GM20000 (cell line): ENCODE data around the gene FBN2.

Experiments
- DNase-seq: peaks from one replicate; pipeline ENCODE4 v3.0.0; 2012; ENCODE audit warnings: low spot score
- CTCF ChIP-seq: IDR thresholded peaks from 2 replicates; pipeline ENCODE4 v1.5.1; 2012; ENCODE audit warnings: mild to moderate bottlenecking, control low read depth; ENCODE audit errors: extremely low read depth, missing control alignments

The FBN2 gene

GRCh38 chr5:128303593-128303992 is 234.5 kb downstream of the FBN2 start:
- no peak for DNase-seq
- no peak for TF ChIP-seq CTCF

DNA sequence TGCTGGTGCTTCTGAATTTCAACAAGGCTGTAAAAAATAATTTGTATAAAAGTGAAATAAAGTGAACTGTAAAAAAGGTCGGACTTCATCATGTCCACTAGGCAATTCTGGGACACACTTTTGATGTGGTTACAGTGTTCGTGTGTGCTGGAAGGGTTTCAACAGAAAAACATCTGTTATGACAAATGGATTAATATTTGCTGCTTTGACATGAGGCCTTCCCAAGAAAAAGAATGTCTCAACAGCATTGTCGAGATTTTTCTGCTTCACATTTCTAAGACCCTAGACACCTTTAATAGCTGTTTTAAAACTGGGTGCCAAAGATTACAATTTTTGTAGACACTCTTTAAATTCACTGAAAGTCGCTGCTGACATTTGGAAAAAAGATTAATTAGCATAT is 237.9 kb downstream of the FBN2 start:
- no peak for TF ChIP-seq CTCF
- no peak for DNase-seq

DNA sequence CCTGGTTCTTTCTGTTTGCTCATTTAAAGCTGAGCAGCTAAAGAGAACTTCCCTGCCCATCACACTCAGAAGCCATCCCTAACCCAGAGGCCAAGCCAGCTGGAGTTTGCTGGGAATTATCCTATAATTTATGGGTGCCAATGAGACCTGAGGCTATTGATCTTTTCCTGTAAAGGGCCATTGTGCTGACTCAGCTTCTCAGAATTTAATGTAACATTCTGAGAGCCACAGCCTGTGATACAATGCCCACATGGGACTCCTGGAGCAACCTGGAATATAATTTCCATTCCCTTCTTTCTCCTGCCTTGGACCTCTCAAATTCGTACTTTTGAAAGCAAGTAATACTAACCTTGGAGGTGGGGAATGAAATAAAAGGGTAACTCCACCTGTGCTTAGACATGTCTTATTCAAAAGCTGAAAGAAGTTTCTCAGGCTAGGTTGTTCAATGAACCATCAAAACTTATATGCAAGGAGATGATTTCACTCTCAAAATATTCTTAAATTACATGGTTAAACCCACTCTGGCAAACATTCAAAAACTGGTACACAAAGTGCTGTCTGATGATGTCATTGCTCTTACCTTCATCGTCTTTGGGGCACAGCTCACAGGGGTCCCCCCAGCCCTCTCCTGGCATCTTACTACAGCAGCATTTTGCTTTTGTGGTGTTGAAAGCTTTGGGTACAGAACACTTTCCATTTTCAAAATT is 247.7 kb downstream of the FBN2 start:
- no peak for DNase-seq
- no peak for TF ChIP-seq CTCF

- no peak for DNase-seq
- no peak for TF ChIP-seq CTCF
These were observed 250.3 kb downstream of the FBN2 start for GRCh38 chr5:128287740-128288139.

GRCh38 chr5:128284236-128284635 is 253.8 kb downstream of the FBN2 start:
- no peak for DNase-seq
- TF ChIP-seq CTCF: no peak

DNA sequence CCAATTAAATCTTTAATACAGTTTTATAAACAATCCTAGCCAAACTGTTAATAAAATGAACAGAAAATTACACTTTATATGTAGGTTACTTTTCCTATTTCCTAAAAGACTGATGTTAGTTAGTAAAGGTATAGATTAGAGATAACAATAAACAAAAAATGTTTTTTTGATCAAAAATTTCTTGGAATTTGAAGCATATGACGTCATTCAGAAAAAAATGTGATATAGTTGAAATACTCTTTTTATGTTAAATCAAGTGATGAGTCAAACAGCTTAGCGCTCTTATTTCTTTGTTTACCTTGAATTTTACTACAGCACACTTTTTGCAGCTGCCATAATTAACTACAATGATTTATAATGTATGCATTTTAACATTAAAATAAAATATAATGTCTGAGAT is 258.7 kb downstream of the FBN2 start:
- TF ChIP-seq CTCF: no peak
- DNase-seq: no peak

GRCh38 chr5:128276537-128277216 is 261.4 kb downstream of the FBN2 start:
- no peak for TF ChIP-seq CTCF
- no peak for DNase-seq
